GM19023 (cell line): ENCODE measurements around the gene CTSZ.
"Not testable (repeated sequence)": the region's sequence is repeated elsewhere in the genome, so short reads cannot be mapped to it uniquely, and the experiment has no call there.

ENCODE experiments used
- ATAC-seq: cut with Tn5 transposase; IDR thresholded peaks from one replicate; pipeline ENCODE4 v1.9.1; 2021; ENCODE audit warnings: mild to moderate bottlenecking, moderate library complexity; ENCODE audit not compliant: unreplicated experiment

The CTSZ gene

GRCh38 chr20:59014680-59015389 is 7.8 kb upstream of the CTSZ start:
- no peak for ATAC-seq

GRCh38 chr20:59013959-59014608 is 7.0 kb upstream of the CTSZ start:
- ATAC-seq, result no peak

DNA sequence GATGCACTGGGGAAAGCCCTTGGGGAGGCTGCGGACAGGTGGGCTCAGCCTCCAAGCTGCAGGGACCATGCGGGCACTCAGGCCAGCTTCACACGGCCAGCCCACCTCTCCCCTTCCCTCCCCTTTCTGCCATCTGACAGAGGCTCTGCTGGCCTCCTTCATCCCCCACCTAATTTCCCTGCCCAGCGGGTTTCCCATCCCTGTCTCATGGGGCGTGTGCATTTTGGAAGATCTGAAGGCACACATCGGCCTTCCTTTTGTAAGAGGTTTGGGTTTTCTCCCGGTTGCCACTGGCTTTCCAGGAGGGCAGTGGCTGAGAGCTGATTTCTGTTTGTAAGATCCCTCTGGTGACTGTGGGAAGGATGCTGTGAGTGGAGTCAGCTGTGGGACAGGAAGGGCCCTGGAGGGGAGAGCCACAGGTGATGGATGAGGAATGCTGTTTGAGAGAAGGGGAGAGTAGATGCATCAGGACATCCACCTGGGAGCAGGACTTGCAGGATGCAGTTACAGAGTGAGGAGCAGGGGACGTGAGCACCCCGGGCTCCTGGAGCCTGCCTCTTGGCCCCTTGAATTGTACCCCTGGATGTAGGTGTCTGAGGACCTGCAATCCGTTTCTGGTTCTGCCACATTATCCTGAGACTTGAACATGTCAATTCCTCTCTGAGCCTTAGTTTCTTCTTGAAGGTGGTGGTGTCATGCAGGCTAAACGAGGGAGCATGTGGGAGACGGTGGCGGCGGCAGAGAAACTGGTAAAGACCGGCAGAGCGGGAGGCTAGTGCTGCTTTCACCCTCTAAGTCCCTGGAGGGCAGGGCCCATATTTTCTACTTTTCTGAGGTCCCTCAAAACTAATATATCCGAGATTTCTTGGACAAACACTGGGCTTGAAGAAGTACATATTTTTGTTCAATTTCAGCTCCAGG is 6.2 kb upstream of the CTSZ start:
- no peak for ATAC-seq

DNA sequence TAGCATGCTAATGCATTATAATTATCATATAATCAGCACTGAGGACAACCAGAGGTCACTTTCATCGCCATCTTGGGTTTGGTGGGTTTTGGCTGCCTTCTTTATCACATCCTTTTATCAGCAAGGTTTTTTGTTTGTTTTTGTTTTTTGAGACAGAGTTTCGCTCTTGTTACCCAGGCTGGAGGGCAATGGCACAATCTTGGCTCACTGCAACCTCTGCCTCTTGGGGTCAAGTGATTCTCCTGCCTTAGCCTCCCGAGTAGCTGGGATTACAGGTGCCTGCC is 4.8 kb upstream of the CTSZ start:
- not testable (repeated sequence) for ATAC-seq

DNA sequence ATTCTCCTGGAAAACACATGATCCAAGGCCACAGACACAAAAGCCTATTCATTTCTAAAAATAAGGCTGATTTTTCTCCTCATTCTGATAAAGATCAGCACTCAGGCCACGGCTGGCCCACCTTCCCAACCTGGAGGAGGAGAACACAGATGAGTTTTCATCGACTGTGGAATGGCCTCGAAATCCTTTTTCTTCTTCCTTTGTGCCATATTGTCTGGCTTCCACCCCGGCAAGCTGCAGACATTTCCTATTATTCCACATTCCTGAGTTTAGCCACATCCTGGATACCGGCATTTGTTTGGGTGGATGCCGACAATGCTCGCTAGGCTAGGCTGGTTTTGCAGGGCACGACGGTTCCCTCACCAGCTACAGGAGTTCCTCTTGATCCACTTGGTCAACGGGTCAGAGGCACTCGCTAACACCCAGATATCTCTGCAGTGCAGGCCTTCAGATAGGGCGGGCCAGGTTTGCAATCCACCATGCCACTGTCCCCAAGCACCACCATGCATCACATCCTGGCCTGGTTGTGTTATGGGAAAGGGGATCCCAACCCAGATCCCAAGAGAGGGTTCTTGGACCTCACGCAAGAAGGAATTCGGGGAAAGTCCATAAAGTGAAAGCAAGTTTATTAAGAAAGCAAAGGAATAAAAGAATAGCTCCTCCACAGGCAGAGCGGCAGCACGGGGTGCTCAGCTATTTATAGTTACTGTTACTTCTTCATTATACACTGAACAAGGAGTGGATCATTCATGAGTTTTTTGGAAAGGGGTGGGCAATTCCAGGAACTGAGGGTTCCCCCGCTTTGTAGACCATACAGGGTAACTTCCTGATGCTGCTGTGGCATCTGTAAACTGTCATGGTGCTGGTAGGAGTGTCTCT is 4.2 kb upstream of the CTSZ start:
- no peak for ATAC-seq

- ATAC-seq, result no peak
Measured at GRCh38 chr20:59010321-59010994, 3.4 kb upstream of the CTSZ start.

DNA sequence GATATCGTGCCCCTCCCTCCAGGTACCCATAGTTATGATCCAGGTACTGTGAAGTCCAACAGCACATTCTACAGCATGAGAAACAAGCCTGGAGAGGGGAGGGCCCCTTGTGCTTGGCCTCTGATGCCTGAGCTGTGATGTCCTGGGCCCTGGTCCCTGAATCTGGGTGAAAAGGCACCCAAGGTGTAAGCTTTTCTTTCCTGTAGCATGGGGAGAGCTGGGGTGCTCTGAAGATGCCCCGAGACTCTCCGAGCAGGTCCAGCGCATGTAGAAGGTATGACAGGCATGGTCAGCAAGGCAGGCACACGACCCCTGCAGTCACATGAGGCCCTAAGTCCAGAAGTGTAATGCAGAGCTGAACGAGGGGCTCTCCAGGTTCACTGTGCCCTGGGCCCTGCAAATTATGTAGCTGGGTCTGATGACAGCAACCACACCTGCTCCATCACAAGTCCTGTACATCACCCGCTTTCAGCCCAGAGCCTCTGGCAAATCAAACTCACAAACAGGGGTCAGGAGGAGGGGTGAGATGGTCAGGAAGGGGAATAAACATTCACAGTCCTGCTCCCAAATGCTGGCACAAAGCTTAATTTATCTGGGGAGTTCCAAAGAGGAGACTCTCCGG is 1.8 kb upstream of the CTSZ start:
- ATAC-seq, result no peak

DNA sequence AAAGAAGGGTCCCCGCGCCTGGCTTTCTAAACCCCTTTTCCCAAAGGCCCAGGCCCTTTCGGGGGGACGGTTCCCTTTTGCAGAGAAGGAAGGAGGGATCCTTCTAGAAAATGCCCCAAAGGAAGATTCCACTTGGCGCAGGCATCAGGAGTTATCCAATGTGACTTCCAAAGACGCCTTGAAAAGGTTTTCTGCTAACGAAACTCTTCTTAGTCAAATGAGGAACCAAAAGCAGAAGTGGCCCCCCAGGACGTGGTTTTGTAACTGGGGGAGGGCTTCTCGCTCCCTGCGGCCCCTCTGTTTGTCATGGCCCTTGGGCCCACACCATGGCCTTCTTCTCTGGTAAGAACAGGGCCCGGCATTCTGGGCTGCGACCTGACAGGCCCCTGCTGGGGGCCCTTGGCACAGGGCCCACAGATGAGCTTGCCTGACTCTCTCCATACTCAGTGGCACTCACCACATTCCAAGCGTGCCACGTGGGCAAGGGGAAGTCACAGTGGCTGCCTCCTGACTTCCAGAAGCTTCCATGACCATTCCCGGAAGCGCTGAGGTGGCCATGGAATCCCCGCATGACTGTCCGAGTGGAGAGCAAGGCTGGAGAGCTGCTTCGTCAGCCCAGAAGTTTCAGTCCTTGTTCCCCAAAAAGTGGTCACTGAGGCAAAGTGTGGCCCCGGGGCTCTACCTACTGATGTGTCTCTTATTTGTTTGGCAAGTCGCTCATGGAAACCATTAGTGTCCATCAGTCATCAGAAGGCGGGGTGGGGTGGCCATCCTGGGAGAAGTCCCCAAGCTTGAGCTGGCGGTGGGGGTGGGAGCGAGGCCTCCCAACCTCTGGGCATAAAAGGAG is 834 bp upstream of the CTSZ start:
- peak; percentile 38 for ATAC-seq

DNA sequence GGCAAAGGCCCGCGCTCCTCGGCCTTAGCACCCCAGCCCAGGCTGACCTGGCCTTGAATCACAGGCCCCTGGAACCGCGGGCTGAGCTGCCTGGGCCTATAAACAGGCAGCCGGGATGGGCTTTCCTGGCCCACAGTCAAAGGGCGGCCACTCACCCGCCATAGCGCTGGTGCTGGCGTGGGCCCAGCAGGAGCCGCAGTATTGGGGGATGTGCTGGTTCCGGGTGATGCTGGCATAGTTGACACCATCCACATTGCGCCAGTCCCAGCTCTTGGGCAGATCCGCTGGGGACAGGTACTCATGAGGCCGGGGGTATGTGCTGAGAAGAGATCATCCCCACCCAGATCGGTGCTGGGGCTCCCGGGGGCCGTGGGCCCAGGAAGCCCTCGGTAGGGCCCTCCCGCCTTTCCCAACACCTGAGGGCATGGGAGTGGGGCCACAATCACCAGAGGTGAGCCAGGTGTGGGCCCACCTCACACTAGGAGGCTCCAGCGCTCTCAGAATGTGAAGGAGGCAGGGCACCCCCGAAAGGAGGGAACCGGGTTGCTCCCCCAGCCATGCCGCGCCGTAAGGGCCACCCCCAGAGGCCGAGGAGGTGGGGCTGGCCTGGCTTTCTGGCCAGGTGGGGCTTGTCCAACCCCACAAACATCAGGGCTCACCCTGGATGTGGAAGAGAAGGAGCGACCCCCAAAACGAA is 739 bp downstream of the CTSZ start:
- ATAC-seq, result no peak

DNA sequence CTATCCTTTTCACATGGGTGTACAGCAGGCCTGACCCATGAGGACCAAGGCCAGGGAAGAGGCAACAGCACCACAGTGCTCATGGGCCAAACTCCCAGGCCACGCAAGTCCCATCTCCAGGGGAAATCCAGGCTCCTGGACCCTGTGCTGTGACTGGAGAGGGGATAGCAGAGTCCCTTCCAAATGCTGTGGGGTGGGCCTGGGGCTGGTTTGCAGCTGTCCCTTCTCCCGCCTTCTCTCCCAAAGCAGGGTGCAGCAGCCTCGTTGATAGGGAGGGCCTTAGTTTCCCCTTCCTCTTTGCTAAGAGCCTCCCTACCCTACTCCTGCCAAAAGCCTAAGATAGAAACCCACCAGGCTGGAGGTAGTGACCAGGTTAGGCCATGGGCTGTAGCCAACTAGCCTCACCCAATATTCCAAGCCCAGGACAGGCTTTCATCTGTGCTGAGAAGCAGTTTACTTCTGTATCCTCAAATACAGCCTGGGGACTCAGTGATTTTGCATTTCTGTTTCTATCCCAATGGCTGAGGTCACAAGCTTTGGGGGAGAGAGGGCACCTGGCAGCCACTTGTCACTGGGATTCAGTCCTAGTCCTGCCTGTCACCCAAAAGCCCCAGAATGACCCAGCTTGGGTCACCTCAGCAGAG is 1.4 kb downstream of the CTSZ start:
- ATAC-seq, result no peak

DNA sequence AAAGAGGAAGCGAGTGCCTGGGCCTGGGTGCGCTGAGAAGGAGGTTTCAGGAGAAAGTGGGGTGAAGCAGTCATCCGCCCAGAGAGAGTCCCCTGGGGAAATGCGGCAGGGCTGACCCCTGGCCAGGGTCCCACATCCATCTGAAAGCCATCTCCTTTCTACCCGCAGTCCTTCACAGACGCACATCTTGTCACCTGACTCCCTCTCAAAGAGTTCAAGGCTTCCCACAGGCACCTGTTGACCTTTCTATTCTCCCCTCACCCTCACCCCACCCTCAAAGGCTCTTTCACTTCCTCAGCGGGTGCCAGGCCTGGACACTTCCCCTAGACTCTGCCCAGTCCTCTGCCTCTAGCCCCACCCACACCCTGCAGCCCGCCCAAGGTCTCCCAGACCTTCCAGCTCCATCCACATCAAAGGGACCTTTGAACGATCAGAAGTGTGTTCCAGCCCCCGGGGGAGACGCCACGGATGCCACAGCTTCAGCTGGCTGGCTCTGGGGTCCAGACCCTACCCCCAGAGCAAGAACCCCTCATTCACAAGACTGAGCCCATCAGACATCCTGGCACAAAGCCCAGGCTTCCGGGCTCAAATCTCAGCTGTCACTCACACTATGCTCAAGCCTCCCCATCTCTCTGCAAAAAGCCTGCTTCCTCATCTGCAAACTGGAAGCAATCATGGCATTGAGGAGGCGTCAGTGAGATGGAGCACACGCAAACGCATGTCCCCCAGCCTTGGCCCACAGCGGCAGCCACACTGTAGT is 2.1 kb downstream of the CTSZ start:
- peak; percentile 52 for ATAC-seq

GRCh38 chr20:59004493-59004762 is 2.6 kb downstream of the CTSZ start:
- ATAC-seq, result no peak

GRCh38 chr20:59003836-59004492 is 3.1 kb downstream of the CTSZ start:
- no peak for ATAC-seq

DNA sequence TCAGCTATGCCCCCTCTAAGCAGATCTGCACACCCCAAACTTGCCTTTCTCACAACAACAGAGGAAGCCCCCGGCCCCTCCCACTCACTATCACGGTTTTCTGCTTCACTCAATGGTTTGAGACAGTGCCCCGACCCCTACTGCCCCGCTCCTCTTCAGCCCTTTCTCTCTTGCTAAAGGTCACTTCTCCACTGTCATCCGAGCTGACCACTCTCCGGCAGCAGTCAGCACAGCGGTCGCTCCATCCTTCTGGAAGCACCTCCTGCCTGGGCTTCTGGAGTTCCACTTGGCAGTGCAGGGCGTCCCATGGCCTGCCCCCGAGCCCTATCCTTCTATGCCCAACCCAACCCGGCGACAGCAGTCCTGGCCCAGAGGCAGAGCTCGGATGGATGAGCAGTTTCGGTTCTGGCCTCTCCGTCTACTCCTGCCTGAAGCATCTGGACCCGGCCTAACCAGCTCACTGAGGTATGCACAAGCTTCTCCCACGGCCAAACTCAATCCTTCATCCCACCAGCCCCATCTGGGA is 4.1 kb downstream of the CTSZ start:
- ATAC-seq, result no peak

- no peak for ATAC-seq
Measured at GRCh38 chr20:59002388-59002787, 4.7 kb downstream of the CTSZ start.

DNA sequence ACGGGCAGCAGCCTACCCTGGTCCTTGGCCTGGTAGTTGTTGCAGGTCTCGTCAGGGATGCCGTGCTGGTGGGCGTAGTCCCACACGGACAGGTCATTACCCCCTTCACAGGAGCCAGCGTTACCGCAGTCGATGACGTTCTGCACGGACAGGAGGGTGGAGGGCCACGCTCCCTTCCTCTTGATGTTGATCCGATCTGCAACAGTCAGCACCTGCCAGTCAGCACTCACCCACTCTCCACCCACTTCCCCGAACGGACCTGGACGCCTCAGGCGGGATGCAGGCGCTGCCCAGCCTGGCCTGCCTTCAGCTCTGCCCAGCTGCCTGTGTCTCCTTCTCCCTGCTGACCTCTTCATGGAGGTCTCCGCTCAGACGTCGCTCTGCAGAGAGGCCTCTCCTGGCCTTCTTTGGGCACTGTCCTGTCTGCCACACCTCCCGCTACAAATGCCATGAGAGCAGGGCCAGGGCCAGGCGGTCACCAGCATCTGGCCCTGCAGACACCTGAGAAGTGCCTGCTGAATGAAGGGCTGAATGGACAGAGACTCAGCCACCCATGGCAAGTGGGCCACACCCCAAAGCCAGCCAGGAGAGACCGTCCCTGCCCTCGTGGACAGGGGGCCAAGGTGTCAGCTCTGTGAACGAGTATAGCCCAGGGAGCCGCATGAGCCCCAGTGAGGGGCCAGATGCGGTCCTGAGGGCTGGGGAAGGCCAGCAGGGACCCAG is 5.4 kb downstream of the CTSZ start:
- ATAC-seq, result no peak
